GM21526 (cell line): ENCODE measurements around the gene HTT-AS.

ENCODE experiments used
- ATAC-seq: cut with Tn5 transposase; IDR thresholded peaks from one replicate; pipeline ENCODE4 v1.9.1; 2021; ENCODE audit warnings: moderate library complexity; ENCODE audit not compliant: unreplicated experiment, low FRiP score

The HTT-AS gene

DNA sequence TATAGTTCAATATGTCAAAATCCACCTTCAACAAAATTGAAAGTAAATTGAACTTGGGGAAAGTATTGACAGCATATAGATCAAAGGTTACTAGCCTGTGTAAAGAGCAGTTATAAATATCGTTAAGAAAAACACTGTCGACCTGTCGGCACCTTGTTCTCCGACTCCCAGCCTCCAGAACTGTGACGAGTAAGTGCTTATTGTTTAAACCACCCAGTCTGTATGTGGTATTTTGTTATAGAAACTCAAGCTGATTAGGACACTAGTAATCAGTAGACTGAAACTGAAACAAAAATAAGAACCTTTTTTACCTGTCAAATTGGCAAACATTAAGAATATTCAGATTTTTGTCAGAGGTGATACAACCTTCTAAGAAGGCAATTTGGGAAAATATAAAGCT is 17.1 kb upstream of the HTT-AS start:
- no peak for ATAC-seq

- no peak for ATAC-seq
These were observed 12.9 kb upstream of the HTT-AS start for GRCh38 chr4:3087115-3087797.

- no peak for ATAC-seq
These were observed 11.8 kb upstream of the HTT-AS start for GRCh38 chr4:3085948-3086670.

DNA sequence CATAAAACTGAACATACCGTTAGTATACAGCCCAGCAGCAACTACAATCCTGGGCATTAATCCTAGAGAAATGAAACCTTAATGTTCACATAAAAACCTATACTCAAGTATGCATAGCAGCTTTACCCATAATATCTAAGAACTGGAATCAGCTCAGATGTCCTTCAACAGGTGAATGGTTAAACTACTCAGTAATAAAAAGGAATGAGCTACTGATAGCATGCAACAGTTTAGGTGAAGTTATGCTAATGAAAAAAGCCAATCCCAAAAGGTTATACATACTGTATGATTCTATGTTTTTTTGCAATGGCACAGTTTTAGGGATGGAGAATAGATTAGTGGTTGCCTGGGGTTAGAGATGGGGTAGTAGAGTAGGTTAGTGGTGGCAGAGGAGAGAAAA is 9.4 kb upstream of the HTT-AS start:
- no peak for ATAC-seq

DNA sequence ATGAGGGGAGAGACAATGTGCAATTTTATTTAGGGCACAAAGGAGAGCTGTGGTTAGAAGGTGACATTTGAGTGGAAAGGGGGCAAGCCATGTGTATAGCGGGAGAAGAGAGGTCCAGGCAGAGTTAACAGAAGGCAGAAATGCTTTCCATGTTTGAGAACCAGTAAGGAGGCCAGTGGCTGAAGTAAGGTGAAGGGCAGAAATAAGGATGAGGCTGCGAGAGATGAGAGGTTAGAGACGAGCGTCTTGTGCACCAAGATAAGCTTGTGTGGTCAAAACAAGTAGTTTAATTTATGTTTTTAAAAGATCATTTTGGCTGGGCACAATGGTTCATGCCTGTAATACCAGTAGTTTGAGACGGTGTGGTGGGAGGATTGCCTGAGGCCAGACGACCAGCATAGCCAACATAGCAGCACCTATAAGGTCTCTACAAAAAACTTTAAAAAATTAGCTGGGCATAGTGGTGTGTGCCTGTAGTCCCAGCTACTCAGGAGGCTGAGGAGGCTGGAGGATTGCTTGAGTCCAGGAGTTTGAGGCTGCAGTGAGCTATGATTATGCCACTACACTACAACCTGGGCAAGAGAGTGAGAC is 8.7 kb upstream of the HTT-AS start:
- no peak for ATAC-seq

- ATAC-seq: no peak
These were observed 5.4 kb upstream of the HTT-AS start for GRCh38 chr4:3079694-3080123.

DNA sequence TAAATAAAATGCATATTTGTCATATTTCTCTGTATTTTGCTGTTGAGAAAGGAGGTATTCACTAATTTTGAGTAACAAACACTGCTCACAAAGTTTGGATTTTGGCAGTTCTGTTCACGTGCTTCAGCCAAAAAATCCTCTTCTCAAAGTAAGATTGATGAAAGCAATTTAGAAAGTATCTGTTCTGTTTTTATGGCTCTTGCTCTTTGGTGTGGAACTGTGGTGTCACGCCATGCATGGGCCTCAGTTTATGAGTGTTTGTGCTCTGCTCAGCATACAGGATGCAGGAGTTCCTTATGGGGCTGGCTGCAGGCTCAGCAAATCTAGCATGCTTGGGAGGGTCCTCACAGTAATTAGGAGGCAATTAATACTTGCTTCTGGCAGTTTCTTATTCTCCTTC is 3.5 kb upstream of the HTT-AS start:
- peak; percentile 32 for ATAC-seq

DNA sequence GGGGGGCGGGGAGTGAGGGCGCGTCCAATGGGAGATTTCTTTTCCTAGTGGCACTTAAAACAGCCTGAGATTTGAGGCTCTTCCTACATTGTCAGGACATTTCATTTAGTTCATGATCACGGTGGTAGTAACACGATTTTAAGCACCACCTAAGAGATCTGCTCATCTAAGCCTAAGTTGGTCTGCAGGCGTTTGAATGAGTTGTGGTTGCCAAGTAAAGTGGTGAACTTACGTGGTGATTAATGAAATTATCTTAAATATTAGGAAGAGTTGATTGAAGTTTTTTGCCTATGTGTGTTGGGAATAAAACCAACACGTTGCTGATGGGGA is 1.3 kb upstream of the HTT-AS start:
- ATAC-seq: no peak

DNA sequence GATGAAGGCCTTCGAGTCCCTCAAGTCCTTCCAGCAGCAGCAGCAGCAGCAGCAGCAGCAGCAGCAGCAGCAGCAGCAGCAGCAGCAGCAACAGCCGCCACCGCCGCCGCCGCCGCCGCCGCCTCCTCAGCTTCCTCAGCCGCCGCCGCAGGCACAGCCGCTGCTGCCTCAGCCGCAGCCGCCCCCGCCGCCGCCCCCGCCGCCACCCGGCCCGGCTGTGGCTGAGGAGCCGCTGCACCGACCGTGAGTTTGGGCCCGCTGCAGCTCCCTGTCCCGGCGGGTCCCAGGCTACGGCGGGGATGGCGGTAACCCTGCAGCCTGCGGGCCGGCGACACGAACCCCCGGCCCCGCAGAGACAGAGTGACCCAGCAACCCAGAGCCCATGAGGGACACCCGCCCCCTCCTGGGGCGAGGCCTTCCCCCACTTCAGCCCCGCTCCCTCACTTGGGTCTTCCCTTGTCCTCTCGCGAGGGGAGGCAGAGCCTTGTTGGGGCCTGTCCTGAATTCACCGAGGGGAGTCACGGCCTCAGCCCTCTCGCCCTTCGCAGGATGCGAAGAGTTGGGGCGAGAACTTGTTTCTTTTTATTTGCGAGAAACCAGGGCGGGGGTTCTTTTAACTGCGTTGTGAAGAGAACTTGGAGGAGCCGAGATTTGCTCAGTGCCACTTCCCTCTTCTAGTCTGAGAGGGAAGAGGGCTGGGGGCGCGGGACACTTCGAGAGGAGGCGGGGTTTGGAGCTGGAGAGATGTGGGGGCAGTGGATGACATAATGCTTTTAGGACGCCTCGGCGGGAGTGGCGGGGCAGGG is 711 bp upstream of the HTT-AS start:
- ATAC-seq: no peak

GRCh38 chr4:3073158-3074077 is 920 bp downstream of the HTT-AS start:
- peak; percentile 19 for ATAC-seq

DNA sequence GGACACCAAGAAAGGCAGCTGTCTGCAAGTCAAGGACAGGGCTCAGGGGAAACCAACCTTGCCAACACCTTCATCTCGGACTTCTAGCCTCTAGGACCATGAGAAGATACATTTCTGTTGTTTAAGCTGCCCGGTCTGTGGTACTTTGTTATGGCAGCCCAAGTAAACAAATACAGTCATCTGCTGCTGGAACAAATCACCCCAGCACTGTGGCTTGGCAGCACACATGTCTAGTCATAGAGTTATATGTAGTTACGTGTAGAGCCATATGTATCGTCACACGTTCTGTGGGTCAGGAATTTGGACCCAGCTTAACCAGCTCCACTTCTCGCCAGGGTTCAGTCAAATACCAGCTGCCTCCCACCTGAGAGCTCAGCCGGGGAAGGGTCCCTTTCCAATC is 2.5 kb downstream of the HTT-AS start:
- no peak for ATAC-seq

DNA sequence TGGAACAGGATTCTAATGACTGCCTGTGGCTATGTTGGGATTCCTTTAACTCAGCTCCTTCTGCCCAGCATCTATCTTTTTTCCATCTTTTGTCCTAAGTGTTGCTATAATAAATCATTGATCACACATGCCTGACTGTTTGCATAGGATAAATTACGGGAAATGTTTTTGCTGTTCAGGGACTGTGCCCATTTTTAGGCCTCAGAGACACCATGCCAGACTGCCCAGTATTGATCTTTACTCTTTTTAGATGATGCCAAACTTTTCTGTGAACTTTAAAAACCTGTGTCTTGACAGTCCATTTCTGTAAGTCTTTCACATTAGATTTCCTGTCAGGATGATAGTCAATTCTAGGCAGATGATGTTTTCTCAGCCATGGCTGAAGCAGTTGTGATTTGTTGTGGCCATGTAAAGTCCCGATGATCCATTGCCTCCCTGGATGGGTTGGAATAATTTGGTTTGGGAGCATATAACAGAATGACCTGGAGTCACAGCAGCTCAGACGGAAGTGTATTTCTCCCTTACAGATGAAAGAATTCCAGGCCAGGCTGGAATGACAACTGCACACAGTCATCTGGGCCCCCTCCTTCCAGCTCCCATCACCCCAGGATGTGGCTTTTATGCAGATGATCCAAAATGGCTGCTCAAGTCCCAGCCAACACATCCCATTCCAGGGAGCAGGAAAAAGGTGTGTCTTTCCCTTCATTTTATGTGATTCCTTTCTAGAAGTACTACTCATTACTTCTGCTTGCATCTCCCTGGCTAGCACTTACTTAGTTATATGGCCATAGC is 3.4 kb downstream of the HTT-AS start:
- no peak for ATAC-seq

GRCh38 chr4:3069661-3070199 is 4.6 kb downstream of the HTT-AS start:
- ATAC-seq: no peak

DNA sequence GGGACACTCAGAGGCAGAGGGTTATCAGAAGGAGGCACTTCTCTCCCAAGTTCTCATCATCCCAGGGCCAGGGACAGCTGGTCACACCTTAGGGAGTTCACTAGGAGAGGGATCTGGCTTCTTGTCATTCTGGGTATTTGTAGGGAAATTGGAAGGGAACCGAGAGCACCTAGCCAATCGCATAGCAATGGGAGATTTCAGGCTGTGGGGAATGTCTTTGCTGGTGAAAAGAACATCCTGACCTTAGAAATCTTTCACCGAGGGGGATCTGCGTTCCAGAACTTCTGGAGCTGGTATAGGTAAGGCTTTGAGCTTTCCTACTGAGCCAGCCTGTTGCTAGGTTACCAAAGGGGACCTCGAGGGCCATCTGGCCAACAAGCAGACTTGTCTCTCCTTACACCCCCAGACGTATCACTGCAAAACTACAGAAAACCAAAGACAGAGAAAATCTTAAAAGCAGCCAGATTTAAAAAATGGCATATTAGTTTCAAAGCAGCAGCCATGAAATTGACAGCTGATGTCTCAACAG is 6.8 kb downstream of the HTT-AS start:
- no peak for ATAC-seq

DNA sequence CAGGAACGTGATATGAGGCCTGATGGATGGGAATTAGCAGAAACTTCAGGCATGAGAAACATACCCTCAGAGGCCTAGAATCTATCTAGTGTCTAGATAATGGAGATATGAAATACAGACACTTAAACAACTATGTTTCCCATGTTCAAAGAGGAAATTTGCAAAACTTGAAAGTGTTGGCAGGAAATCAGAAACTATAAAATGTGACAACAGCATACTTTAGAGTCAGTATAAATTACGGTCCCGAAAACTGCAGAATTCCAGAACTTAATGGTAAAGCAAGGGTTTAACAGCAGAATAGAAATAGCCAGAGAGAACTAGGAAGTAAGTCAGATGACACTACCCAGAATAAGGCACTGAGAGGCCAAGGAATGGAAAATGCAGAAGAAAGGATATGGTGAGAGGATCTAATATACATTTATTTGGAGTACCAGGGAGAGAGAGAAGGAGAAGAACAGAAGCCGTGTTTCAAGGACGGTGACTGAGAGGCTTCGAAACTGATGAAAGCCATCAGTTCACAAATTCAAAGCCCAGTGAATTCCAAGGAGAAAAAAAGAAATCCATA is 7.4 kb downstream of the HTT-AS start:
- no peak for ATAC-seq

DNA sequence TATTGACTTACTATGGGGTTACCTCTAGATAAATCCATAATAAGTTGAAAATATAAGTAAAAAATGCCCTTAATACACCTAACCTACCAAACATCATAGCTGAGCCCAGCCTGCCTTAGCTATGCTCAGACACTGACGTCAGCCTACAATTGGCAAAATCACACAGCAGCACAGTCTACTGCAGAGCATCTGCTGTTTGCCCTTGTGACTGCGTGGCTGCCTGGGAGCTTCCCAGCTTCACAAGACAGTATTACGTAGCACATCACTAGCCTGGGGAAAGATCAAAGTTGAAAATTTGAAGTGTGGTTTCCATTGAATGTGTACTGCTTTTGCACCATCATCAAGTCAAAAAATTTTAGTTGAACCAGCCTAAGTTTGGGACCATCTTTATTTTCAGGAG is 8.8 kb downstream of the HTT-AS start:
- ATAC-seq: no peak

DNA sequence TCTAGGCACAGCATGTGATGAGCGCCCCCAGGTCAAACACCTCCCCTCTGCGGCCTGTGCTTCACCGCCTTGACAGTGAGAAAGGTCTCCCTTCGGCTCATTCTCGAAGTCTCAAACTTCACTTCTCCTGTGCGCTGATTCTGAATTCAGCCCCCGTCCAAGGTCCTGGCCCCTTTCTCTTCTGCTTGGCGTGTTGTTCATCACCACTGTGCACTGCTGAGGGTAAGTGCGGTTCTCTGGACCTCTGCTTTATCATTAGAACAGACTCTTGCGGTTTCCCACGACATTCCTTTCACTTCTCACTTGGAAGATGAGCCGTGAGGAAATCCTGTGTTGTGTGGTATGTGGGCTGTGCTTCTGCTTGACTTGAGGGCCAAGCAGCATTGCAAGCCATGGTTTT is 11.9 kb downstream of the HTT-AS start:
- ATAC-seq: no peak

DNA sequence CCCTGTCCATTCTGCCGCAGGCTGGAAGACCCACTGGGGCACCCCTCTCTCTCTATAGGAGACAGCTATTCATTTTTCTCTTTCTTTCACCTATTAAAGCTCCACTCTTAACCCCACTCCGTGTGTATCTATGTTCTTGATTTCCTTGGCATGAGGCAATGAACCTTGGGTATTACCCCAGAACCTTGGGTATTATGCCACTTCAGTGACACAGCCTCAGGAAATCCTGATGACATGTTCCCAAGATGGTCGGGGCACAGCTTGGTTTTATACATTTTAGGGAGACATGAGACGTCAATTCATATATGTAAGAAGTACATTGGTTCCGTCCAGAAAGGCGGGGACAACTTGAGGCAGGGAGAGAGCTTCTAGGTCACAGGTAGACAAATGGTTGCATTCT is 13.4 kb downstream of the HTT-AS start:
- no peak for ATAC-seq

DNA sequence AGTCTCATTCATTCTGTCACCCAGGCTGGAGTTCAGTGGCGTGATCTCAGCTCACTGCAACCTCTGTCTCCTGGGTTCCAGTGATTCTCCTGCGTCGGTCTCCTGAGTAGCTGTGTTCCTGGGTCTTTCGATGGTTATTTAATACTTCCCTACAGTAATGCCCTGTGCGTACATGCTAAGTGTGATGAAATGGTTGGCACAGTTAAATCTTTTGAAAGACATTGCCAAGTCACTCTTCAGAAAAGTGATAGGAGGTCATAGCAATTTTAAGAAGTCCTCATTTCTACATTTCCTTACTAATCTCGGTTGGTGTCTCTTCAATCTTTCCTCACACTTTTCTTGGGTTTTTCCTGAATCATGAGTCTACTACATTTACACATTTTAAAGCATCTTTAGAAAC is 14.4 kb downstream of the HTT-AS start:
- ATAC-seq: no peak
